Measurements from ENCODE around the gene TBC1D16. TPM values are rescaled to one million over a fixed set of nuclear protein-coding genes. Genes with fewer than 3 reads are reported as not detected.

Gene TBC1D16
- total RNA-seq, 4 donors from 2014 or later, result 5.8 to 8.1 (median 7.0) TPM

GRCh38 chr17:80025140-80025539 is 10.5 kb downstream of the TBC1D16 start:
- Histone ChIP-seq H3K27me3 (peaks cover 0 to 7% (median 6%) of the 10 kb centered on the region in 3 donors), H3K27ac (peak overlapping the region in 3 of 4 donors; percentile 18 to 57 (median 22)), H3K4me3 (no peak overlapping the region), H3K4me1 (peaks cover 21 to 31% of the 10 kb centered on the region in 2 donors), H3K36me3 (no peaks in the 10 kb centered on the region), H3K9me3 (no peaks in the 10 kb centered on the region)
- peak in 1 of 2 donors; percentile 46 for DNase-seq
- ATAC-seq, result no peak
- in situ Hi-C loops (cut with MboI; ENCODE audit: low sequenced_read_pairs in 4 of 4), result no loop called here
- intact Hi-C loops (cut with DNase I; ENCODE audit: low total_unique reads), result no loop called here
- TF ChIP-seq, protein P1, sequence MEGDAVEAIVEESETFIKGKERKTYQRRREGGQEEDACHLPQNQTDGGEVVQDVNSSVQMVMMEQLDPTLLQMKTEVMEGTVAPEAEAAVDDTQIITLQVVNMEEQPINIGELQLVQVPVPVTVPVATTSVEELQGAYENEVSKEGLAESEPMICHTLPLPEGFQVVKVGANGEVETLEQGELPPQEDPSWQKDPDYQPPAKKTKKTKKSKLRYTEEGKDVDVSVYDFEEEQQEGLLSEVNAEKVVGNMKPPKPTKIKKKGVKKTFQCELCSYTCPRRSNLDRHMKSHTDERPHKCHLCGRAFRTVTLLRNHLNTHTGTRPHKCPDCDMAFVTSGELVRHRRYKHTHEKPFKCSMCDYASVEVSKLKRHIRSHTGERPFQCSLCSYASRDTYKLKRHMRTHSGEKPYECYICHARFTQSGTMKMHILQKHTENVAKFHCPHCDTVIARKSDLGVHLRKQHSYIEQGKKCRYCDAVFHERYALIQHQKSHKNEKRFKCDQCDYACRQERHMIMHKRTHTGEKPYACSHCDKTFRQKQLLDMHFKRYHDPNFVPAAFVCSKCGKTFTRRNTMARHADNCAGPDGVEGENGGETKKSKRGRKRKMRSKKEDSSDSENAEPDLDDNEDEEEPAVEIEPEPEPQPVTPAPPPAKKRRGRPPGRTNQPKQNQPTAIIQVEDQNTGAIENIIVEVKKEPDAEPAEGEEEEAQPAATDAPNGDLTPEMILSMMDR (IDR thresholded peaks at IDR 0.05 in 4 of 5, conservative IDR thresholded peaks at IDR 0.05 in 1 of 5), result no peak
- TF ChIP-seq POLR2A (IDR thresholded peaks at IDR 0.05), result no peak

DNA sequence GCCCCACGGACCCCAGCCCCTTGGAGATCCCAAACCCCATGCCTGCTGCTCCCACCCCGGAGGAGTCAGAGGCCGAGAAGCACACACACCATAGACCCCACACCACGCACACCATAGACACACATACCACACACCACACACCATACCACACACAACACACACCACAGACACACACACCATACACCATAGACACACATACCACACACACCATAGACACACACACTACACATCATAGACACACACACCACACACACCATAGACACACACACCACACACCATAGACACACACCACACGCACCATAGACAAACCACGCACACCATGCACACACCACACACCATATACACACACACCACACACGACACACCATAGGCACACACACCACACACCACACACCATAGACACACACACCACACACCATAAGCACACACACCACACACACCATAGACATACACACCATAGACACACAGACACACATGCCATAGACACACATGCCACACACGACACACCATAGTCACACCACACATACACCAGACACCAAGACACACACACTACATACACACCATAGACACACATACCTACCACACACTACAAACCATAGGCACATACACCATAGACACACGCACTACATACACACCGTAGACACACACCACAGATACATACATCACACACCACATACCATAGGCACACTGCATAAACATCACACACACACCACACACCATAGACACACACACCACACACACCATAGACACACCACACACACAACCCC is 11.3 kb downstream of the TBC1D16 start:
- ATAC-seq (no peak), DNase-seq (no peak)
- Histone ChIP-seq H3K4me1 (peaks cover 14 to 24% of the 10 kb centered on the region in 2 donors), H3K36me3 (no peaks in the 10 kb centered on the region), H3K27ac (peak overlapping the region; percentile 47 to 65 (median 52)), H3K4me3 (peak overlapping the region; percentile 15 to 54 (median 42)), H3K9me3 (no peaks in the 10 kb centered on the region), H3K27me3 (peaks cover 0 to 5% (median 3%) of the 10 kb centered on the region in 3 donors)
- in situ Hi-C loops (cut with MboI; ENCODE audit: low sequenced_read_pairs in 4 of 4) (no loop called here), intact Hi-C loops (cut with DNase I; ENCODE audit: low total_unique reads) (no loop called here)
- no peak for TF ChIP-seq POLR2A (IDR thresholded peaks at IDR 0.05)
- TF ChIP-seq, protein P1 (IDR thresholded peaks at IDR 0.05 in 4 of 5, conservative IDR thresholded peaks at IDR 0.05 in 1 of 5), result no peak

DNA sequence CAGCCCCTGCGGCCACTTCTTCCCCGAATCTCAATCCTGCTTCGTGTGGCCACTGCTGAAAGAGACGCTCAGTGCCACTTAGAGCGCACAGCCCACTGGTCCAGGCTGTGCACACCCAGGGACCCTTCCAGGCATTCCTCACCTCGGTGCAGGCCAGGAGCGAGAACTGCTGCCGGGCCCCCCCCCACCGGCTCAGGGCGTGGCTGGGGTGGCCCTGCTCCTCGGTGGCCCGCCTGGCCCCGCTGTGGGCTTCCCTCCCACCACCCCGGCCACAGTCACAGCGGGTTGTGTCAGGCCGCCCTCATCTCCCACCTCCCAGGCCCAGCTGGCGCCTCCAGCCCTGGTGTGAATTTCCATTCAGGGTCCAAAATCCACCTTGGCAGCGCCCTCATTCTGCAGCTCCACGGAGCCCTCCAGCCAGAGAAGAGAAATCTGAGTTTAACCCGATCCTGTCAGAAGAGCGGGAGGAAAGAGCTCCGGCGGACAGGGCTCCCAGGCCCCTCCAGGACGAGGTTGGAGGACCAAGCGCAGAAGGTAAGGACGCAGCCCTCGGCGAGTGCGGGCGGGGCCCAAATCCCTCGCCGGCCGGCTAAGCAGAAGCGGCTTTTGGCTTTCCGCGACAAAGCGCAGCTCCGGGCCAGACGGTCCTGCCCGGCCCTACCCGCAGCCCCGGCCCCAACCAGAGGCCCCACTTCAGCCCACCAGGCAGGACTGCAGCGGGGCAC is 12.0 kb downstream of the TBC1D16 start:
- no peak for TF ChIP-seq POLR2A (IDR thresholded peaks at IDR 0.05)
- TF ChIP-seq, protein P1 (IDR thresholded peaks at IDR 0.05 in 4 of 5, conservative IDR thresholded peaks at IDR 0.05 in 1 of 5), result no peak
- peak in 1 of 2 donors; percentile 29 for ATAC-seq
- in situ Hi-C loops (cut with MboI; ENCODE audit: low sequenced_read_pairs in 4 of 4) (no loop called here), intact Hi-C loops (cut with DNase I; ENCODE audit: low total_unique reads) (no loop called here)
- peaks cover 7 to 16% of the 10 kb centered on the region in 2 donors for H3K4me1 ChIP-seq
- no peaks in the 10 kb centered on the region for H3K9me3 ChIP-seq
- no peaks in the 10 kb centered on the region for H3K36me3 ChIP-seq
- peaks cover 0 to 3% (median 3%) of the 10 kb centered on the region in 3 donors for H3K27me3 ChIP-seq
- peak overlapping the region; percentile 15 to 54 (median 42) for H3K4me3 ChIP-seq
- DNase-seq, result no peak
- H3K27ac ChIP-seq, result peak overlapping the region; percentile 47 to 65 (median 52)

- peaks cover 0 to 16% of the 10 kb centered on the region in 2 donors for H3K4me1 ChIP-seq
- in situ Hi-C loops (cut with MboI; ENCODE audit: low sequenced_read_pairs in 4 of 4) (no loop called here), intact Hi-C loops (cut with DNase I; ENCODE audit: low total_unique reads) (no loop called here)
- H3K27ac ChIP-seq, result no peak overlapping the region
- ATAC-seq (no peak), DNase-seq (no peak)
- H3K27me3 ChIP-seq, result peaks cover 0 to 3% (median 3%) of the 10 kb centered on the region in 3 donors
- no peaks in the 10 kb centered on the region for H3K36me3 ChIP-seq
- no peak for TF ChIP-seq POLR2A (IDR thresholded peaks at IDR 0.05)
- TF ChIP-seq, protein P1 (IDR thresholded peaks at IDR 0.05 in 4 of 5, conservative IDR thresholded peaks at IDR 0.05 in 1 of 5), result no peak
- no peak overlapping the region for H3K4me3 ChIP-seq
- no peaks in the 10 kb centered on the region for H3K9me3 ChIP-seq
These were observed 14.1 kb downstream of the TBC1D16 start for GRCh38 chr17:80021600-80021999.

All from gastrocnemius medialis (tissue), 4 donors.